H4 (cell line): ENCODE measurements around the gene SAMD4A. TPM values are rescaled to one million over a fixed set of nuclear protein-coding genes. Genes with fewer than 3 reads are reported as not detected.

ENCODE experiments used
- DNase-seq: peaks from one replicate; pipeline ENCODE4 v3.0.0-alpha.2; 2015; ENCODE audit warnings: low spot score
- total RNA-seq: library from RNA; depleted of rRNA; stranded (reverse); fragments of >200 nt; shearing (Covaris generic); gene quantifications from 2 replicates; pipeline ENCODE4 v1.2.3, GENCODE V29; 2014

The SAMD4A gene
- total RNA-seq, 1 experiment from 2014 or later: 1.8 TPM

- no peak for DNase-seq
These were observed 87.7 kb downstream of the SAMD4A start for GRCh38 chr14:54654605-54655004.

GRCh38 chr14:54658836-54659235 lies 91.9 kb downstream of the SAMD4A start:
- no peak for DNase-seq

GRCh38 chr14:54659365-54659764 lies 92.4 kb downstream of the SAMD4A start:
- DNase-seq: no peak

GRCh38 chr14:54660604-54661111 lies 93.7 kb downstream of the SAMD4A start:
- DNase-seq: no peak

GRCh38 chr14:54662491-54663133 lies 95.7 kb downstream of the SAMD4A start:
- no peak for DNase-seq

- no peak for DNase-seq
These were observed 98.0 kb downstream of the SAMD4A start for GRCh38 chr14:54664961-54665360.

GRCh38 chr14:54665946-54666345 lies 99.0 kb downstream of the SAMD4A start:
- DNase-seq: no peak

GRCh38 chr14:54667026-54667744 lies 100.3 kb downstream of the SAMD4A start:
- DNase-seq: no peak

GRCh38 chr14:54667764-54668163 lies 100.8 kb downstream of the SAMD4A start:
- no peak for DNase-seq

- DNase-seq: no peak
These were observed 103.0 kb downstream of the SAMD4A start for GRCh38 chr14:54669721-54670561.

GRCh38 chr14:54671537-54671936 lies 104.6 kb downstream of the SAMD4A start:
- no peak for DNase-seq

GRCh38 chr14:54672181-54672580 lies 105.3 kb downstream of the SAMD4A start:
- DNase-seq: no peak

- DNase-seq: no peak
These were observed 105.8 kb downstream of the SAMD4A start for GRCh38 chr14:54672688-54673087.

- DNase-seq: no peak
These were observed 106.5 kb downstream of the SAMD4A start for GRCh38 chr14:54673193-54674045.

- DNase-seq: no peak
These were observed 107.3 kb downstream of the SAMD4A start for GRCh38 chr14:54674046-54674741.

- no peak for DNase-seq
These were observed 108.6 kb downstream of the SAMD4A start for GRCh38 chr14:54675236-54676128.

GRCh38 chr14:54676812-54677708 lies 110.1 kb downstream of the SAMD4A start:
- DNase-seq: peak; percentile 89

- DNase-seq: no peak
These were observed 113.7 kb downstream of the SAMD4A start for GRCh38 chr14:54680651-54681050.

- DNase-seq: peak; percentile 56
These were observed 114.9 kb downstream of the SAMD4A start for GRCh38 chr14:54681811-54682261.
